ENCODE data around the gene PITHD1. TPM values are rescaled to one million over a fixed set of nuclear protein-coding genes. Genes with fewer than 3 reads are reported as not detected.

Gene PITHD1
- total and polyA plus RNA-seq, 10 of the 15 experiments (the other 5 are each of a cell fraction or from before 2014, with no cell fraction given), result 23.7 to 82.2 (median 67.0) TPM

GRCh38 chr1:23823767-23824166 lies 45.5 kb downstream of the PITHD1 start:
- ATAC-seq, result no peak
- intact Hi-C loops (cut with micrococcal nuclease; ENCODE audit: unreplicated experiment), result no loop called here

More at GRCh38 chr1:23823767-23824166, 45.5 kb downstream of the PITHD1 start:
- no TSS peak for BruUV-seq (replicated peaks)
- ChIA-PET CTCF (interaction anchor here (1.0 to 8.3 kb wide), 3 partner anchors 7 to 32 kb away, joined by 3 to 74 read pairs (median 8); no protein-coding TSS in a partner anchor), POLR2A (interaction anchor here (0.6 to 3.5 kb wide), 6 partner anchors 14 to 87 kb away, joined by 3 to 22 read pairs (median 4); partner anchors contain the start of gene PITHD1), RAD21 (ENCODE audit: unreplicated experiment) (interaction anchor here (1.0 to 2.4 kb wide), 4 partner anchors 13 to 186 kb away, joined by 3 to 16 read pairs (median 4); partner anchors contain the start of gene CNR2), SMC1A (ENCODE audit: uncharacterized antibody, unreplicated experiment) (interaction anchor here (0.5 to 2.0 kb wide), 11 partner anchors 8 to 326 kb away, joined by 3 to 9 read pairs (median 4); no protein-coding TSS in a partner anchor)
- Histone ChIP-seq H2AFZ (ENCODE audit: control insufficient read depth, low read depth, low read length) (no peak overlapping the region), H4K20me1 (ENCODE audit: control insufficient read depth, insufficient read depth) (no peaks in the 10 kb centered on the region), H3K4me1 (ENCODE audit: control insufficient read depth, insufficient read depth, low read length) (no peaks in the 10 kb centered on the region), H3K4me3 (peak overlapping the region; percentile 83; the same call in 1 of the 2 replicates), H3K9me3 (replicated peaks; ENCODE audit: control insufficient read depth, insufficient read depth, low read length) (no peaks in the 10 kb centered on the region), H3K27ac (ENCODE audit: control insufficient read depth, insufficient read depth) (no peak overlapping the region), H3K79me2 (ENCODE audit: control insufficient read depth, insufficient read depth, low read length) (peaks cover 10% of the 10 kb centered on the region), H3K27me3 (replicated peaks in 1 of 2; ENCODE audit: control insufficient read depth in 2 of 2, insufficient read depth in 2 of 2, low read length in 1 of 2) (no peaks in the 10 kb centered on the region), H3K4me2 (ENCODE audit: control insufficient read depth, insufficient read depth) (peak overlapping the region; percentile 84), H3K36me3 (ENCODE audit: control insufficient read depth in 2 of 2, insufficient read depth in 2 of 2, low read length in 1 of 2) (no peaks in the 10 kb centered on the region), H3K9ac (ENCODE audit: control insufficient read depth, insufficient read depth, low read length) (no peak overlapping the region)
- FAIRE-seq (no peak), DNase-seq (ENCODE audit: low read depth, low spot score) (no peak)
- TF ChIP-seq IRF4 (IDR thresholded peaks at IDR 0.05; ENCODE audit: low read depth, low read length), result no peak
- TF ChIP-seq ASH2L (IDR thresholded peaks at IDR 0.05; ENCODE audit: borderline replicate concordance, low read depth), result no peak
- TF ChIP-seq STAT1 (conservative IDR thresholded peaks at IDR 0.05), result no peak
- TF ChIP-seq SREBF2 (IDR thresholded peaks at IDR 0.05; ENCODE audit: low read length), result no peak
- no peak for TF ChIP-seq CREM (IDR thresholded peaks at IDR 0.05; ENCODE audit: low read depth)
- no peak for TF ChIP-seq E2F4 (IDR thresholded peaks at IDR 0.05; ENCODE audit: low read depth, low read length)
- no peak for TF ChIP-seq ATF2 (IDR thresholded peaks at IDR 0.05; ENCODE audit: low read length)
- 98% methylated on average over 6 of the region's 7 CpGs for WGBS (ENCODE audit: insufficient coverage, insufficient replicate concordance, low lambda C conversion rate, missing lambda C conversion rate)
- in situ Hi-C loops (cut with MboI), result no loop called here

Data from GM12878 (cell line).